Thyroid gland (tissue), 4 donors: ENCODE data around the gene IRF2. TPM values are rescaled to one million over a fixed set of nuclear protein-coding genes. Genes with fewer than 3 reads are reported as not detected.

Experiments used
- DNase-seq, 2 donors: peaks; one replicate each; pipeline ENCODE4 v3.0.0-alpha.2; 2019
- H3K27ac ChIP-seq, 3 donors: fragments of 200-600 bp; sonication (generic); 1 replicate in 2 of 3; 2 replicates in 1 of 3; pipeline ENCODE4 v1.5.1; 2016 to 2019; ENCODE audit warnings: mild to moderate bottlenecking in 1 of 3, moderate library complexity in 1 of 3
- H3K27me3 ChIP-seq: fragments of 200-600 bp; sonication (generic); one replicate; pipeline ENCODE4 v1.5.1; 2019
- H3K36me3 ChIP-seq, 2 donors: fragments of 200-600 bp; sonication (generic); one replicate each; pipeline ENCODE4 v1.5.1; 2016 to 2019
- H3K4me1 ChIP-seq, 2 donors: fragments of 200-600 bp; sonication (generic); one replicate each; pipeline ENCODE4 v1.5.1; 2017 to 2019
- H3K4me3 ChIP-seq, 3 donors: fragments of 200-600 bp; sonication (generic); replicated peaks in 1 of 3; 1 replicate in 2 of 3; 2 replicates in 1 of 3; pipeline ENCODE4 v1.5.1; 2016; ENCODE audit warnings: mild to moderate bottlenecking in 1 of 3
- H3K9me3 ChIP-seq: fragments of 200-600 bp; sonication (generic); one replicate; pipeline ENCODE4 v1.5.1; 2017
- CTCF ChIP-seq, 6 experiments: fragments of 200-600 bp in 3 of 6; fragments of 450-650 bp in 3 of 6; sonication (generic) in 3 of 6; IDR thresholded peaks; one replicate each; pipeline ENCODE4 v1.5.1; 2016 to 2019; ENCODE audit warnings: antibody characterized with exemption in 6 of 6, mild to moderate bottlenecking in 2 of 6, inconsistent platforms in 1 of 6, moderate library complexity in 1 of 6
- POLR2A ChIP-seq, 2 donors: fragments of 450-650 bp; IDR thresholded peaks; one replicate each; pipeline ENCODE4 v1.6.1; 2017; ENCODE audit warnings: antibody characterized with exemption in 2 of 2, mild to moderate bottlenecking in 2 of 2, moderate library complexity in 1 of 2
- WGBS, 2 donors: methylation state at CpG; one replicate each; pipeline ENCODE4 v1.1.5; 2017; 5-methylcytosine and 5-hydroxymethylcytosine counted together
- intact Hi-C: fragments of 100-400 bp; cut with DNase I; formaldehyde crosslinking; loops from one replicate; pipeline ENCODE4 v1.15.1; 2023
- total RNA-seq, 4 donors: library from RNA; depleted of rRNA; stranded (reverse); fragments of >200 nt; gene quantifications; one replicate each; pipeline ENCODE4 v1.2.3, GENCODE V29; 2016

Gene IRF2
- total RNA-seq, 4 donors from 2014 or later = 24.7 to 39.8 (median 34.5) TPM

GRCh38 chr4:184359888-184360287, 114.5 kb downstream of the IRF2 start:
- WGBS, 2 donors = 90 to 93% methylated on average over 5 of the region's 5 CpGs
- Histone ChIP-seq H3K4me1 (peaks cover 0 to 16% of the 10 kb centered on the region in 2 donors), H3K4me3 (no peak overlapping the region), H3K36me3 (no peaks in the 10 kb centered on the region), H3K9me3 (no peaks in the 10 kb centered on the region), H3K27me3 (no peaks in the 10 kb centered on the region), H3K27ac (no peak overlapping the region)
- no peak for DNase-seq
- intact Hi-C loops = no loop called here
- TF ChIP-seq CTCF (IDR thresholded peaks at IDR 0.05) (no peak), POLR2A (IDR thresholded peaks at IDR 0.05) (no peak)

GRCh38 chr4:184358521-184359232, 115.7 kb downstream of the IRF2 start:
- TF ChIP-seq CTCF (IDR thresholded peaks at IDR 0.05) = no peak
- no peak for TF ChIP-seq POLR2A (IDR thresholded peaks at IDR 0.05)
- DNase-seq = no peak
- intact Hi-C loops = no loop called here
- 88 to 92% methylated on average over 5 of the region's 5 CpGs for WGBS, 2 donors
- no peaks in the 10 kb centered on the region for H3K9me3 ChIP-seq
- H3K27ac ChIP-seq = no peak overlapping the region
- H3K4me3 ChIP-seq = no peak overlapping the region
- no peaks in the 10 kb centered on the region for H3K36me3 ChIP-seq
- peaks cover 0 to 20% of the 10 kb centered on the region in 2 donors for H3K4me1 ChIP-seq
- no peaks in the 10 kb centered on the region for H3K27me3 ChIP-seq

- Histone ChIP-seq H3K9me3 (no peaks in the 10 kb centered on the region), H3K4me1 (peaks cover 0 to 20% of the 10 kb centered on the region in 2 donors), H3K4me3 (no peak overlapping the region), H3K36me3 (no peaks in the 10 kb centered on the region), H3K27me3 (no peaks in the 10 kb centered on the region), H3K27ac (no peak overlapping the region)
- WGBS, 2 donors = 93 to 97% methylated on average over 4 of the region's 4 CpGs
- DNase-seq = no peak
- TF ChIP-seq CTCF (IDR thresholded peaks at IDR 0.05) = no peak
- TF ChIP-seq POLR2A (IDR thresholded peaks at IDR 0.05) = no peak
- intact Hi-C loops = no loop called here
Measured at GRCh38 chr4:184357772-184358171, 116.6 kb downstream of the IRF2 start.

GRCh38 chr4:184357165-184357564, 117.2 kb downstream of the IRF2 start:
- intact Hi-C loops = no loop called here
- 79 to 91% methylated on average over 1 of the region's 1 CpG for WGBS, 2 donors
- TF ChIP-seq CTCF (IDR thresholded peaks at IDR 0.05) = no peak
- TF ChIP-seq POLR2A (IDR thresholded peaks at IDR 0.05) = no peak
- no peaks in the 10 kb centered on the region for H3K9me3 ChIP-seq
- H3K4me3 ChIP-seq = no peak overlapping the region
- H3K36me3 ChIP-seq = no peaks in the 10 kb centered on the region
- no peak overlapping the region for H3K27ac ChIP-seq
- H3K27me3 ChIP-seq = no peaks in the 10 kb centered on the region
- peaks cover 0 to 18% of the 10 kb centered on the region in 2 donors for H3K4me1 ChIP-seq
- no peak for DNase-seq

GRCh38 chr4:184356366-184356765, 118.0 kb downstream of the IRF2 start:
- DNase-seq = no peak
- peaks cover 0 to 13% of the 10 kb centered on the region in 2 donors for H3K4me1 ChIP-seq
- H3K27ac ChIP-seq = no peak overlapping the region
- WGBS, 2 donors = 91 to 98% methylated on average over 7 of the region's 7 CpGs
- H3K9me3 ChIP-seq = no peaks in the 10 kb centered on the region
- TF ChIP-seq POLR2A (IDR thresholded peaks at IDR 0.05) (no peak), CTCF (IDR thresholded peaks at IDR 0.05) (no peak)
- intact Hi-C loops = no loop called here
- H3K27me3 ChIP-seq = no peaks in the 10 kb centered on the region
- no peak overlapping the region for H3K4me3 ChIP-seq
- no peaks in the 10 kb centered on the region for H3K36me3 ChIP-seq
